ENCODE results near the gene FAM72D.
"Not testable (repeated sequence)": the region's sequence is repeated elsewhere in the genome, so short reads cannot be mapped to it uniquely, and the experiment has no call there.

Gene FAM72D

DNA sequence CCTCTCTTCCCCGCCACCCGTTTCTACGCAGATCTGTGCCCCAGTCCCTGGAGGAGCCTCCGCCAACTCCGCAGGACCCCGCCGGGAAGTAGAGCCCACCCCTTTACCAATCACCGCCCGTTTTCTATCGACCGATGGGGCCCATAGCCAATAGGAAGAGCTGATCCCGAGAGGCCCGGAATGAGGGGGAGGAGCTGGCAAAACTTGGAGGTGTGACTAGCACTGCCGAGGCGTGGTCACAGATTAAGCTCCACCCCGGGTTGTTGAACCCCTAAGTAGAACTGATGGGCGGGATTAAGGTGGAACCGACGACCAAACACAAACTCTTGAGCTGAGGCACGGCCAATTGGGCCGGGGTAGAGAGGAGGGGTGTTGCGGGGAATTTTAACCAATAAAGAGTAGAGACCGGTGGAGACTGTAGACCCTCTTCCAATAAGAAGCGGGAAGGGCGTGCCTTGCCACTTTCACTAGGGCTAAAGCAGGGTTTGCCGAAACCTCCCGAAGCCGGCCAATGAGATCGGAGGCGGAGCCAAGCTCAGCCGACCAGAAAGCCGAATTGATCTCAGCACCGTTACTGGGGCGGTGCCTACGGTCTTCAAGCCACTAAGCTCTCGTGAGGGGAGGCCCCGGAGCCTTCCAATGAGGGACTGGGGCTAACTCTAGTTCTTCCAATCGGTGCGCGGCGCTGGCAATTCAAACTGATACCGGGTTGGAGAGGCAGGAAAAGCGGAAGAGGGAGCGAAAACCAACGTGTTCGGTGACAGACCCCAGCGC is at the start of gene FAM72D, which contains the start of gene SRGAP2B:
Gene FAM72D, plus strand, starts transcription at position 691 of the 774 bp plus-strand sequence. CDS start 874 bp downstream, outside the sequence.
Gene SRGAP2B, minus strand, starts transcription at position 45 of the 774 bp plus-strand sequence. CDS start 2,427 bp downstream, outside the sequence.
- not testable (repeated sequence) for H3K36me3 Mint-ChIP-seq (ENCODE audit: low read depth); H3K27me3 Mint-ChIP-seq (ENCODE audit: low read depth); H3K27ac Mint-ChIP-seq; H3K9me3 Mint-ChIP-seq; H3K4me1 Mint-ChIP-seq
- peak within 1 kb of the TSS in 2 of 3 experiments; percentile 59 to 68 for H3K4me3 Mint-ChIP-seq

DNA sequence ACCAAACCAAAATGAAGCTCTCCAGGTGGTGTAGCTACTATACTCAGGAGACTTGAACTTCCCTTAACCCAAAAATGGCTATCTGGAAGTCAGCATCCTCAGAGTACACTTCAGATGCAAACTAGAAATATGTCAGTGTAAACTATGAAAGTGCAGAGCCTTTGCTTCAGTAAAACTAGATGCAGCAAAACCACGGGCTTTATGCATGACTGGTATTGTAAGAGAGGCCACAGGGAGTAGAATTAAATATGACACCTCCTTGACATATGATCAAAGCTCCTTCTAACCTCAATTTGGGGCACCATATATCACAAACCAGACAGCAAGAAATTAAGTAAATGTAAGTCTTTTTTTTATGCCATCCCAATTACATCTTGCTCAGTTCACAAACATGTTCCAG is 48.2 kb upstream of the FAM72D start:
- H3K9me3 Mint-ChIP-seq; H3K27ac Mint-ChIP-seq; H3K4me3 Mint-ChIP-seq; H3K4me1 Mint-ChIP-seq; H3K27me3 Mint-ChIP-seq (ENCODE audit: low read depth); H3K36me3 Mint-ChIP-seq (ENCODE audit: low read depth): not testable (repeated sequence)

DNA sequence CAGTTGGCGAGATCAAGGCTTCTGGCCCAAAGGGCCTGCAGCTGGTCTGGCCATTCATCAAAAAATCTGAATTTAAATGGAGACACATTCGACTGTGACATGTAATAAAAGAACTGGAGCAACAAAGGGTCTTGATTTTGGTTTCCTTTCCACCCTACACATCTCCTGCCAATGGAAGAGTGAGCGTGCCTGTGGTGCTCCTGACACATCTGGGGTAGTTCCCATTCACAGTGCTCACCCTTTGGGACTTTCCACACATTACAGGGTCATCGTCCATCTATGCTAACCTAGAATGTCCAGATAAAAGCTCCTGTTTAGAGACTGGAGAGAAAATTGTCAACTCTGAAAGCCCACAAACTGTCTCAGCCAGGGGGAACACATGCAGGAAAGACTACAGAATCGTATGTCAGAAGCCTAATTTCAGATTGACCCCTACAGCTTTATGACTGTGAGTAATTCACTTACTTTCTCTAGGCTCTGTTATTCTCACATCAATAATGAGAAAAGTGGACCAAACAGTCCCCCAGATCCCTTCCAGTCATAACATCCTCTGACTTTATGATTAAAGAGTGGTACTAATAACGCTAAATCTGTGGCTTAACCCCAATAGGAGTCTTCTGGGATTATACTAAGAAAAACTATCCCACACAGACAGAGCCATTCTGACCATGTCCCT is 47.5 kb upstream of the FAM72D start:
- not testable (repeated sequence) for H3K9me3 Mint-ChIP-seq; H3K4me1 Mint-ChIP-seq; H3K27ac Mint-ChIP-seq; H3K27me3 Mint-ChIP-seq (ENCODE audit: low read depth); H3K4me3 Mint-ChIP-seq; H3K36me3 Mint-ChIP-seq (ENCODE audit: low read depth)

DNA sequence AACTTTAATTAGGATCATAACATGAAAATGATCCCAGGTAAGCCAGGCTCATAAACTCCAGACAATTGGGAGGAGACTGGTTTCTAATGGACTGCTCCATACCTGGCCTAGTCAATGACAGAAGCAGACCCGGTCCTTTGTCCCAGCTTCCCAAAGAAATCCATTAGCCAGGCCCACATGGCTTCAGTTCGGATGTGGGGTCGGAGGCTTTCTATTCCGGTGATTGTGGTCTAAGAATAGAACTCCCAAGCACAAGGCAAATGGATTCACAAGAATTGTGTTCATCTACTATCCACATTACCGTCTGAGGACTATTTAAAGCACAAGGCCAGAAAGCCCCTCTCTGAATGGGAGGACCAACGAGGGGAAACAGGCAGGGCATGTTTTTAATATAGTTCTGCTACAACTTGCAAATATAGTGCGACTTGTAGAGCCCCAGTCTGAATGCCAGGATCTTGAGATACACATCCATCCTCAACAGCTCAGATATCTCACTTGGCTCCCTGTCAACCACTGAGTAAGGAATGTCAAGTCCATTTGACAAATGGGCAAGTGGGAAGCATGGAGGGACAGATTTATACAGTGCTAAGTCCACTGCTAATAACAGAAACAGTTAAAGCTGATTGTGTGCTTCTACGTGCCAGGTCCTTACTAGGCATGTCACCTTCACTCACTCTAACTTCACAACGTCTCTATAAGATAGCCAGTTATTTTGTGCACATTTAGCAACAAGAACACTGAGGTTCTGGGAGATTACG is 43.6 kb upstream of the FAM72D start:
- H3K36me3 Mint-ChIP-seq (ENCODE audit: low read depth); H3K9me3 Mint-ChIP-seq; H3K27ac Mint-ChIP-seq; H3K4me1 Mint-ChIP-seq; H3K4me3 Mint-ChIP-seq; H3K27me3 Mint-ChIP-seq (ENCODE audit: low read depth): not testable (repeated sequence)

DNA sequence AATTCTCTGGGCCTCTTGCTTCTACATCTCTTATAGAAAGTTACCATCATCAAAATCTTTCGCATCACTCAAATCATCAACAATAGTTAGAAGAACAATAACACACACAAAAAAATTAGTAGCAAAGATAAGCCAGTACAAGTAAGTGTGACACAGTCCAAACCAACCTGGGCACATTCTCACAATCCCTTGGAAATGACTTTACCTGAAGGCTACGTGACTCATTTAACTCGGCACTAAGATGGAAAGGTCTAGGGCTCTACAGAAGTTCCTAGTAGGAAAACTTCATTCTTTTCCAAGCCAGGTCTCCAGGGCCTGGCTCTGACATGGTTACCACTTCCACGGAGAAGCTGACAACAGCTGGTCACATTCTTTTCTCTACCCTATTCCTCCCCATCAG is 42.3 kb upstream of the FAM72D start:
- H3K9me3 Mint-ChIP-seq; H3K36me3 Mint-ChIP-seq (ENCODE audit: low read depth); H3K27me3 Mint-ChIP-seq (ENCODE audit: low read depth); H3K4me1 Mint-ChIP-seq; H3K27ac Mint-ChIP-seq; H3K4me3 Mint-ChIP-seq: not testable (repeated sequence)

DNA sequence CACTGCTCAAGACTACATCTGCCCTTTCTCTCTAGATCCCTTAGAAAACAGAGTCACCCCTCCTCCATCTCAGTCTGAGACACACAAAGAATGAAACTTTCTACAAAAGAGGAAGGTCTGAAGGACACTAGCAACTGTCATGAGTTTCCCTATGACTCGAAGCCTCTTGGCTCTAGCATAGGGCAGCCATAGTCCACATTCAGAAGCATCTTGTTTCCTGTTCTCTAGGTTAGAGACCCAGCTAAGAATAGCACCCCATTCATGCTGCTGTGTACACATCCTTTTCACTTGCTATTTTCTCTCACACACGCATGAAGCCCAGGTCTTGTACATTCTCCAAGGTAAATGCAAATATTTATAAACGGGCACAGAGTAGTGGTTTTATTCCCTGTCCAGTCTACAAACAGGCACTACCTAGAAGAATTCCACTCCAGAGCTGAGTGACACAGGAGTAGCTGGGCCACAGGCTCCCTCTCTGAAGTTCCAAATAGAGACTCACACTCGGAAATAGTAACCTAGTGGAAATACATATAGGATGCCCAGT is 40.5 kb upstream of the FAM72D start:
- not testable (repeated sequence) for H3K36me3 Mint-ChIP-seq (ENCODE audit: low read depth); H3K4me3 Mint-ChIP-seq; H3K27me3 Mint-ChIP-seq (ENCODE audit: low read depth)

DNA sequence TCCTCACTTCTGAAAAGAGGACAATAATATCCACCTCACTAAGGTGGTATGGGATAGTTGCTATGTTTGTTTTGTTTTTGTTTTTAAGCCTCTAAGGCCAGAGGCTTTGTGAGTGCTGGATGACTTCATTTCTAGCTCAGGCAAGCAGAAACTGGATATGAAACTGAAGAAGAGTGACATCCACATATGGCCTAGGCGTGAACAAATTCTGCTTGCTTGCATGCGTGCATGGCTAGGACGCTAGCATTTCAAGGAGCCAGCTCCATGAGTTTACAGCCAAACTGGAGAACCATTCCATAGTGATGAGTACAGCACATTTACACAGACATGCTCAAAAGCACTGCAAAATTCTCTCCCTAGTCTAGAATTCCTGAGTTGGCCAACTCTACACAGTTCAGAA is 37.6 kb upstream of the FAM72D start:
- not testable (repeated sequence) for H3K4me1 Mint-ChIP-seq; H3K27ac Mint-ChIP-seq; H3K4me3 Mint-ChIP-seq; H3K9me3 Mint-ChIP-seq; H3K27me3 Mint-ChIP-seq (ENCODE audit: low read depth); H3K36me3 Mint-ChIP-seq (ENCODE audit: low read depth)

More for the DNA sequence above, 40.5 kb upstream of the FAM72D start:
- H3K9me3 Mint-ChIP-seq, H3K4me1 Mint-ChIP-seq, H3K27ac Mint-ChIP-seq: not testable (repeated sequence)

DNA sequence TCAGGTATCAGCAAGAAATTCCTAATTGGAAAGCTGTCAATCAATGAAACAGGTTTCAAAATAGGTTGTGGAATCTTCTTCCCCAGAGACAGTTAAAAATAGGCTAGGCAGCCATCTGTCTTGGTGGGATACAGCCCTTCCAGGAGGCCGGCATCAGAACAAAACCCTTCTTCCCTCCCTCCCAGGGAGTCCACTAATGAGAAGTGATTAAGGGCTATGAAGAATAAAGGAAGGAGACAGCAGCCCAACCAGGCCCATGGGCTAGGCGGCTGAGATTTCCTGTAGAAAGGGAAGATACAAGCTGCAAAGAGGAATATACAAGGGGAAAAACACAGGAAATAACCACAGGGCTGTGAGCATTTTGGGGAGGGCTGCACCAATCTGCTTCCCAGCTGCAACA is 32.5 kb upstream of the FAM72D start:
- H3K9me3 Mint-ChIP-seq; H3K27me3 Mint-ChIP-seq (ENCODE audit: low read depth); H3K36me3 Mint-ChIP-seq (ENCODE audit: low read depth): not testable (repeated sequence)

DNA sequence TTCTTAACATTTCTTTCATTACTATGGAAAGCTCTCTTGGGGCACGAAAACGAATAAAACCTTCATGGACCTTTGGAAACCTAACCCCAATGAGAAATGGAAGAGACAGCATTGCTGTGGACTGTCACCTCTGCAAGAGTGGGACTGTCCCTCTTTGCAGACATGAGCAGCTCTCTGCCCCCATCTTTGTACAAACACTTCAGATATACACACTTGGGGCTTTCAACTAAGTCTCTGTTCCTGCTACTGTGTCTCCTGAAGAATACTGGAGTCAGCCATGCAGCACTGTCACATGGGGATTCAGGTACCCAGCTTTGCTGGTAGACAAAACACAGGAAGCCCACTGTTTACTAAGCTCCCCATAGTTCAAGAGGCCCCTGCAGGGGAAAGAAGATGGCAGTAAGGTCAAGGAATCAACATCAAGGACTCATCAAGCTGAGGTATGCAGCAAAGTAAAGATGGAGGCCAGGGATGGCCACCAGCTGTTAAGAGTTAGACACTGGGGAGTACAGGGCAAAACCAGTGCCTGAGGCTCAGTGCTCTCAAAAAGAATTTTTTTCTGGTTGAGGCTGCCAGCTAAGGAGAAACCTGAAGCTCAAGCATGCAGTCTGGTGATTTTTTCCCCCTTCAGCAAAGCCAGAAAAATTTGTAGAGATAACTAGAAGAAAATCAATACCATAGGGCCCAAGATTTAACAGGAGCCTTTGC is 31.7 kb upstream of the FAM72D start:
- H3K27ac Mint-ChIP-seq = peak overlapping the region in 1 of 3 experiments; percentile 59
- H3K9me3 Mint-ChIP-seq; H3K36me3 Mint-ChIP-seq (ENCODE audit: low read depth); H3K27me3 Mint-ChIP-seq (ENCODE audit: low read depth); H3K4me1 Mint-ChIP-seq; H3K4me3 Mint-ChIP-seq: not testable (repeated sequence)

More for the DNA sequence above, 32.5 kb upstream of the FAM72D start:
- not testable (repeated sequence) for H3K4me3 Mint-ChIP-seq, H3K27ac Mint-ChIP-seq, H3K4me1 Mint-ChIP-seq

DNA sequence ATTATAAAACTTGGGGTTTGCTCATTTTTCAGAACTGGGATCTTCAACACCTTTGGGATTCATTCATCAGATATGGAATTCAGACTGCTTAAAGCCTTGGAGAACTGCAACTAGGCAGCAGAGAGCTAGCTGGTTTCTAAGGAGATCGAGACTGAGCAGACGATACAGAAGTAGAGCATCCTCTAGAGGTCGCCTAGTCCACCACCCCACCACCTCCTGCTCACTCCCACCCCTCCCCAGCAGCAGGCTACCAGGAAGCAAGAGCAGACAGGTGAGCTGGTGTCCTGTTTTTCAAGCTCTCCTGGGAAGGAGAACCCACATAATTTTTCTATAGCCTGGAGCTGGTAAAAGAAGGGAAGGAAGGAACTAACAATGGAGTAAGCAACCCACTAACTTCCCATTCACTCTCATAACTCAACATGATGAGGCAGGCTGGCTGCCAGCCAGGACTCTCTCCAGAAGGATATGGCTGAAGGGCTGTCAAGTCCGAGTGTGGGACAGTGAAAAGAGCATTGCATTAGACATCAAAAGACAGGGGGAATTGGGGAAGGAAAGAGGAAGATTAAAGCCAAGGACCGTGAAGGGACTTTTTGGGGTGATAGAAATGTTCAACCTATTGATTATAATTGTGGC is 30.5 kb upstream of the FAM72D start:
- H3K27me3 Mint-ChIP-seq (ENCODE audit: low read depth); H3K9me3 Mint-ChIP-seq; H3K27ac Mint-ChIP-seq; H3K36me3 Mint-ChIP-seq (ENCODE audit: low read depth); H3K4me3 Mint-ChIP-seq; H3K4me1 Mint-ChIP-seq: not testable (repeated sequence)

DNA sequence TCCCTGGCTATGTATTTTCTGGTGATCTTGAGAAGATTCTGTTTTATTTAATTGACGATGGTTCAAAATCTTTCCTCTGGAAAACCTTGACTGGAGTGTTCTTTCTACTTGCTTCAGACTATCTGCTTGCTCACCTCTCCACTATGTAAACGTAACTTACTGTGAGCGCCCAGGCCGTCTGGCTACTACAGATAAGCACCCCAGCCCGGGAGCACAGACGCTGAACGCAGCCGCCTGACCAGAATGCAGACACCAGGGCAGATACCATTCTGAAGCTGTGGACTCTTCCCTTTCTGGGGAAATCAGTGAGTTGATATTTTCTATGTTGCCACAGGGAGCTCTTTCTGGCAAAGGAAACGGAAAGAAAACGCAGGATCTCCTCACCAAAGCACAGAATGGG is 29.3 kb upstream of the FAM72D start:
- not testable (repeated sequence) for H3K4me3 Mint-ChIP-seq; H3K36me3 Mint-ChIP-seq (ENCODE audit: low read depth); H3K9me3 Mint-ChIP-seq; H3K4me1 Mint-ChIP-seq; H3K27ac Mint-ChIP-seq; H3K27me3 Mint-ChIP-seq (ENCODE audit: low read depth)

DNA sequence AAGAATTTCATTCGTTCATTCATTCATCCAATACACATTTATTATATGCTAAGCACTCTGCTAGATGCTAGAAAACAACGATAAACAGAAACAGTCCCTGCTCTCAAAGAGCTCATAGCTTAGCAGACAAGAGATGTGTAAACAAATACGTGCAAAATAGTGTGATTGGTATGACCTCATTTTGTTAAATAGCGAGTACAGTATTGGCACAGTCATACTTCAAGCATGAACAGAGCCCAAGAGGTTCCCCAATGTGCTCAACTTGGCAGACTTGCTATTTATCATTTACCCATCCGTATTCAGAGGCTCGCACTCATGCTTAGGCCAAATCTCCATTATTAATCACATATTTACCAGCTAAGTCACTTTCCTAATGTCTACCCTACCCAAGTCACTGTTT is 24.2 kb upstream of the FAM72D start:
- H3K4me3 Mint-ChIP-seq; H3K36me3 Mint-ChIP-seq (ENCODE audit: low read depth); H3K4me1 Mint-ChIP-seq; H3K27me3 Mint-ChIP-seq (ENCODE audit: low read depth); H3K9me3 Mint-ChIP-seq; H3K27ac Mint-ChIP-seq: not testable (repeated sequence)

DNA sequence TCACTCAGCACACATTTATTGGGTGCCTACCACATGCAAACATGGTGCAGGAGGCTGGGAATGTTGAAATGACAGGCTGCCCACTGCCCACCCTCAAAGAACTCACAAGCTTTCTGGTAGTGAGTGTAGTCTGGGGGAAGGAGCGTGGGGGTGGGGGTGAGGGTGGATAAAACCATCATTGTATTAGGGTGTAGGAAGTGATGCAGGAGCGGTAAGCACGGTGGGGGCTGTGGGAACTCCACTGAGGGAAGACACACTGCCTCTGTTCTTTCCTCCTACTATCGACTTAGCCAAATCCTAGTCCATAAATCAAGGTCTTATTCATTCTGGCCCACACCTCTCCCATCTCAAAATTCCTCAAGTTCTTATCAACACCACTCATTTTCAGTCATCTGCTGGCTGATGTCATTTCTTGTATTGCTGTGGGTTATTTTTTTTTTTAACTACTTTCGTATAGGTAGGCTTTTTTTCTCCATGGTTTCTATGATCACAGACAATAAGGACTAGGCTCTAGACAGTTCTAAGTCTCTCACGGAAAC is 21.7 kb upstream of the FAM72D start:
- not testable (repeated sequence) for H3K27me3 Mint-ChIP-seq (ENCODE audit: low read depth); H3K27ac Mint-ChIP-seq; H3K36me3 Mint-ChIP-seq (ENCODE audit: low read depth); H3K9me3 Mint-ChIP-seq; H3K4me1 Mint-ChIP-seq; H3K4me3 Mint-ChIP-seq

DNA sequence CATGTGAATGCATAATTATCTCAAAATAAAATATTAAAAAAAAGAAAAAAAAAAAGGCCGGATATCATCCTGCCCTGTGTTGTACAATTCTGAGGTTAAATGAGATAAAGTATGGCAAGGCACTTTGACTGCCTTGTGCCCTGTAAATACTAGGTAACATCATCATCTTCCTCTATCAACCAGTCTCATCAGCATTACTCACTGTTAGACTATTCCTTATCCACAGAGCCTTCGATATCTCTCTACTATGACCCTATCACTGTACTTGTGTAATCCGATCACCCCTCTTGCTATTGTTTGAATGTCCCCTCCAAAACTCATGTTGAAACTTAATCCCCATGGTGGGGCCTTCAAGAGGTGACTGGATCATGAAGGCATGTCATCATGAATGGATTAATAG is 18.9 kb upstream of the FAM72D start:
- not testable (repeated sequence) for H3K36me3 Mint-ChIP-seq (ENCODE audit: low read depth); H3K27me3 Mint-ChIP-seq (ENCODE audit: low read depth); H3K27ac Mint-ChIP-seq; H3K9me3 Mint-ChIP-seq; H3K4me3 Mint-ChIP-seq; H3K4me1 Mint-ChIP-seq

Measured in nephron (organoid).